ENCODE data around the gene IZUMO4.

IZUMO4 gene

GRCh38 chr19:2119921-2120785 is 23.4 kb downstream of the IZUMO4 start:
- H3K4me1 Mint-ChIP-seq = no peaks in the 10 kb centered on the region
- TF ChIP-seq CTCF (IDR thresholded peaks at IDR 0.05; ENCODE audit: unreplicated experiment in 3 of 3) = no peak
- H3K27ac Mint-ChIP-seq = no peak overlapping the region
- H3K9me3 Mint-ChIP-seq = no peaks in the 10 kb centered on the region
- no peaks in the 10 kb centered on the region for H3K27me3 Mint-ChIP-seq (ENCODE audit: low read depth)
- H3K4me3 Mint-ChIP-seq = no peak overlapping the region
- H3K36me3 Mint-ChIP-seq (ENCODE audit: low read depth) = peaks cover 46% of the 10 kb centered on the region

- TF ChIP-seq CTCF (IDR thresholded peaks at IDR 0.05; ENCODE audit: unreplicated experiment in 3 of 3) = no peak
- peaks cover 44% of the 10 kb centered on the region for H3K36me3 Mint-ChIP-seq (ENCODE audit: low read depth)
- no peak overlapping the region for H3K27ac Mint-ChIP-seq
- H3K4me1 Mint-ChIP-seq = no peaks in the 10 kb centered on the region
- no peaks in the 10 kb centered on the region for H3K9me3 Mint-ChIP-seq
- no peaks in the 10 kb centered on the region for H3K27me3 Mint-ChIP-seq (ENCODE audit: low read depth)
- no peak overlapping the region for H3K4me3 Mint-ChIP-seq
Observed at GRCh38 chr19:2120821-2121220, 24.1 kb downstream of the IZUMO4 start.

- Mint-ChIP-seq H3K9me3 (no peaks in the 10 kb centered on the region), H3K36me3 (ENCODE audit: low read depth) (peaks cover 45% of the 10 kb centered on the region), H3K27me3 (ENCODE audit: low read depth) (no peaks in the 10 kb centered on the region), H3K4me1 (no peaks in the 10 kb centered on the region), H3K4me3 (no peak overlapping the region), H3K27ac (no peak overlapping the region)
- no peak for TF ChIP-seq CTCF (IDR thresholded peaks at IDR 0.05; ENCODE audit: unreplicated experiment in 3 of 3)
Observed at GRCh38 chr19:2121416-2122051, 24.8 kb downstream of the IZUMO4 start.

GRCh38 chr19:2122251-2122650 is 25.5 kb downstream of the IZUMO4 start:
- no peaks in the 10 kb centered on the region for H3K27me3 Mint-ChIP-seq (ENCODE audit: low read depth)
- no peak for TF ChIP-seq CTCF (IDR thresholded peaks at IDR 0.05; ENCODE audit: unreplicated experiment in 3 of 3)
- H3K36me3 Mint-ChIP-seq (ENCODE audit: low read depth) = peaks cover 45% of the 10 kb centered on the region
- no peak overlapping the region for H3K27ac Mint-ChIP-seq
- H3K4me3 Mint-ChIP-seq = no peak overlapping the region
- no peaks in the 10 kb centered on the region for H3K9me3 Mint-ChIP-seq
- H3K4me1 Mint-ChIP-seq = no peaks in the 10 kb centered on the region

- no peak for TF ChIP-seq CTCF (IDR thresholded peaks at IDR 0.05; ENCODE audit: unreplicated experiment in 3 of 3)
- H3K4me3 Mint-ChIP-seq = no peak overlapping the region
Observed at GRCh38 chr19:2122982-2123381, 26.3 kb downstream of the IZUMO4 start.

More at GRCh38 chr19:2122982-2123381, 26.3 kb downstream of the IZUMO4 start:
- peaks cover 46% of the 10 kb centered on the region for H3K36me3 Mint-ChIP-seq (ENCODE audit: low read depth)
- no peaks in the 10 kb centered on the region for H3K9me3 Mint-ChIP-seq
- no peak overlapping the region for H3K27ac Mint-ChIP-seq
- no peaks in the 10 kb centered on the region for H3K27me3 Mint-ChIP-seq (ENCODE audit: low read depth)
- H3K4me1 Mint-ChIP-seq = no peaks in the 10 kb centered on the region
